RCC 7860 (cell line): ENCODE measurements around the gene TASL.
"Not testable (repeated sequence)": the region's sequence is repeated elsewhere in the genome, so short reads cannot be mapped to it uniquely, and the experiment has no call there.

Experiments used
- DNase-seq: peaks from one replicate; pipeline ENCODE4 v3.0.0-alpha.2; 2015; ENCODE audit warnings: low spot score
- FAIRE-seq: peaks from 2 replicates; lab custom pipeline; 2012; peaks lifted over from hg19 to GRCh38; lab: Jason Lieb, UNC

The TASL gene, protein sequence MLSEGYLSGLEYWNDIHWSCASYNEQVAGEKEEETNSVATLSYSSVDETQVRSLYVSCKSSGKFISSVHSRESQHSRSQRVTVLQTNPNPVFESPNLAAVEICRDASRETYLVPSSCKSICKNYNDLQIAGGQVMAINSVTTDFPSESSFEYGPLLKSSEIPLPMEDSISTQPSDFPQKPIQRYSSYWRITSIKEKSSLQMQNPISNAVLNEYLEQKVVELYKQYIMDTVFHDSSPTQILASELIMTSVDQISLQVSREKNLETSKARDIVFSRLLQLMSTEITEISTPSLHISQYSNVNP

GRCh38 chrX:30577362-30577991 is at the start of gene TASL:
Gene TASL, minus strand, starts transcription at chrX:30577766. Its CDS starts 17,411 bp downstream, at chrX:30560355.
- FAIRE-seq (no peak), DNase-seq (no peak)

- DNase-seq (no peak), FAIRE-seq (no peak)
These were observed 48.8 kb upstream of the TASL start for GRCh38 chrX:30626402-30626801.

DNA sequence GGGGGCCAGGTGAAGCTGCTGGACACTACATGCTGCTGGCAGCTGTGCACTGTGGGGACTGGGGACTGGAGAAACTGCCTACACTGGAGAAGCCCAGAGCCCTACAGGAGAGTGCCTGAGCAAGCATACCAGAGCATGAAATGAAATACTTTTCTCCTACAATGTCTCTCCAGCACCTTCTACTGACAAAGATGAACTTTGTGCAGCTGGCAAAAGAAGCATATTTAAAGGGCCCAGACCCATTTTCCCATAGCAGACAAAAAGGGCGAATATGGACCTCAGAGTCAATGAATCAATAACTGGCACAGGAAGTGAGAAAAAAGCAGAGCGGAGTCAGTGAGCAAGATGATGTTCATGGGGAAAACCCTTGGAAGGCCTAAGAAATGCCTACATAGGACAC is 44.8 kb upstream of the TASL start:
- DNase-seq: no peak
- no peak for FAIRE-seq

DNA sequence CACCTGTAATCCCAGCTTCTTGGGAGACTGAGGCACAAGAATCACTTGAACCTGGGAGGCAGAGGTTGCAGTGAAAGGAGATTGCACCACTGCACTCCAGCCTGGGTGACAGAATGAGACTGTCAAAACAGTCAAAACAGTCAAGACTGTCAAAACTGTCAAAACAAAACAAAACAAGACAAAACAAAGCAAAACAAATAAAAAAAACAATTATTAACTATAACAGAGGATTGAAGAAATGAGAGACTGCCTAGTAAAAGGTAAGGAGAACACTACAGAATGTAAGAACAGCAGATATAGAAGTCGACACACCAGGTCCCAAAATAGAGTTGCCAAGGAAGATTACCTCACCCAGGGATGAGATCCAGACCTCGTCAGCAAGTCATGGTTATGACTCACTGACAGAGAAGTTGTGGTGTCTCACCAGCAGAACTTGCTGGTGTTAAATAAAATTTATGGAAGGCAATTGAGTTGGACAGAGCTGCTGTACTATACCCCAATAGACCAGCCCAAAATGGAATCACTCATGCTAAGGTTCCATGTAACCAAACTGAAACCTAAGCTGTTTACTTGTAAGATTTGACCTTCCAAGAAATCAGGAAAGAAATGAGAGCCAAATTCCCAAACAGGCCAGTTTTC is 43.5 kb upstream of the TASL start:
- DNase-seq: peak; percentile 44
- FAIRE-seq: peak; percentile 78

GRCh38 chrX:30620125-30620524 is 42.6 kb upstream of the TASL start:
- FAIRE-seq: no peak
- no peak for DNase-seq

DNA sequence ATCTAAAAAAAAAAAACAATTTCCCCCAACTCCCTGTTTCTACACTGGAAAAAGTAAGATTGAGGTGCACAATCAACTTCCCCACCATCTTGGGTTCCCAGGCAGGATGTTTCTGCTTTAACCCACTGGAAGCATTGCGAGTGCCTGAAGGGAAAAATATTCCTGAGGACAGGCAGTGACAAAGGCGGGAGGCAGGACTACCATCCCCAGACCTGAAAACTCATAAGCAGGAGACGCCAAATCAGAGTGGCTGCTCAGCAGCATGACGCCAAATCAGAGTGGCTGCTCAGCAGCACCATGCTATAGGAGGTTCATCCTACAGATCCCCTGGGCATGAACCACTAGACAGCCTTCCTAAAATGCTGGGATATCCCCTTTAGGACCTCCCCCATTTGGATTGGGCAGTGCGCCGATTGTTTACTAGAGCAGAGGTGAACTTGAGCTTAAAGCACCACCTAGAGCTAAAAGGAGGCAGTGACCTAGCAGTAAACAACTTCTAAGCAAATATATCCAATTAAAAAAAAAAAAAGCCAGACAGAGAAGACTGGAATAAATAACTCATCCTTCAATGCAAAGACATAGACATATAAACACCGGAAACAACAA is 40.7 kb upstream of the TASL start:
- DNase-seq (no peak), FAIRE-seq (no peak)

- DNase-seq (no peak), FAIRE-seq (no peak)
These were observed 37.7 kb upstream of the TASL start for GRCh38 chrX:30615229-30615628.

DNA sequence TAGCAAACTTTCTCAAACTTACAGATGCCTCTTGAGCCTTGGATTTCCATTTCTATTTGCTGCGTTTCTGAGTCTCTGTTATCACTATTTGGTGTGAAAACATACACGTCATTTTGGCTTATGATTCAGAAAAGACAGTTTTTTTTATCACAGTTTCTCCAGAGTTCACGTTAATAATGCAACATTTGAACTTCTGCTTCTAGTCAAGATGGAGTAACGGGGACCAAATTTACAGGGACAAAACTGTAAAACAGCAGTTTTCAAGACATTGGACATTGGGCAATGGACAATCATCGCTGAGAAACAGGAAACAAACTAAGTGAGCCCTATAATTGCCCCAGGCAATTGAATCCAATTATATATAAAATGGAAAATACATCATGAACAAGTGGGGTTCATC is 36.2 kb upstream of the TASL start:
- FAIRE-seq (no peak), DNase-seq (no peak)

DNA sequence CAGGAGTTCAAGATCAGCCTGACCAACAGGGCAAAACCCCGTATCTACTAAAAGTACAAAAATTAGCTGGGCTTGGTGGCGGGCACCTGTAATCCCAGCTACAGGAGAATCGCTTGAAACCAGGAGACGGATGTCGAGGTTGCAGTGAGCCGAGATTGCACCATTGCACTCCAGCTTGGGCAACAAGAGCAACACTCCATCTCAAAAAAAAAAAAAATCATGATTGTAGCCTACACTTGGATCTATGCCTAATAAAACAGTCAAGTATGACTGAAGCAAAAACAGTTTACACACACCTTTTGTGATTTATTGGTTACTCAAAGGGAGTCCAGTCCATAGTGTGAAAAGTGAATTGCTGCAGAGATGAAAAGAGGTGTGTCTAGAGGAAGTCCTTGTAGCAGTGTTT is 34.7 kb upstream of the TASL start:
- DNase-seq: no peak
- no peak for FAIRE-seq

GRCh38 chrX:30610026-30610425 is 32.5 kb upstream of the TASL start:
- FAIRE-seq: no peak
- no peak for DNase-seq

- DNase-seq: no peak
- no peak for FAIRE-seq
These were observed 29.6 kb upstream of the TASL start for GRCh38 chrX:30607155-30607554.

- FAIRE-seq, DNase-seq: not testable (repeated sequence)
These were observed 23.0 kb upstream of the TASL start for GRCh38 chrX:30600269-30601176.

DNA sequence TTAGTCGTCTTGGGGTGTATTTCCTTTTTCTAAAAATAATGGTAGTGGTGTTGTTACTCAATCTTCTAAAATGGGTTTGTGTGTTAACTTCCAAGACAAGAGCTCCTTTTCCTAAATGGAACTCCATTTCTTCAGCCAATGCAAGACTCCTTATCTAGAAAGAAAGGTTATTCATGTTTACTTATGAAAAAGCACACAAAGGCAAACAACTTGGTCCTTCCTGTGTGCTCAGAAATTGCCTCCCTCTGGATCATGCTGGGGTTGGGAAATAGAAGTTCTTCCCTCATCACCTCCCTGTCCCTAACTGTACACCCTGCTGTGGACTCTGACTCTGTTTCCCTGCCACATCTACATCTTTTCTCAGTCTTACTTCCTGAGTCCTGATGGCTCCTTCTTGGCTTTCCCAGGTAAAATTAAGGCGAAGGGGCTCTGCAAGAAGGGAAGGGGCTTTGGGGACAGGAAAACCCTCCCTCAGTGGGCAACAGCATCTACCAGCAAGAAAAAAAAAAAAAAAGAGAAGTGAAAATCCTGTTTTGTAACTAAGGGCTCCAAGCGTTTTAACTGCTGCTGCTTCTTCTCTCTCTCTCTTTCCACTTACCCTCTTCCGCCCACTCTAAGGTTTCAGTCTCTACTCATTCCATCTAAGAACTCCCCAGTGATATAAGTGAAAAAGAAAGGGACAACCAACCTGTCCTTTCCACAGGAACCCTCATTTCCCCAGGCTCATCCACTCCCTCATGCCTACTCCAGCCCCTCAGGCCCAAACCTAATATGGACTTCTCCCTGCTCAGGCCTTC is 19.8 kb upstream of the TASL start:
- DNase-seq: no peak

GRCh38 chrX:30593440-30594200 is 16.1 kb upstream of the TASL start:
- FAIRE-seq (no peak), DNase-seq (no peak)

More for the DNA sequence above, 19.8 kb upstream of the TASL start:
- FAIRE-seq: no peak

DNA sequence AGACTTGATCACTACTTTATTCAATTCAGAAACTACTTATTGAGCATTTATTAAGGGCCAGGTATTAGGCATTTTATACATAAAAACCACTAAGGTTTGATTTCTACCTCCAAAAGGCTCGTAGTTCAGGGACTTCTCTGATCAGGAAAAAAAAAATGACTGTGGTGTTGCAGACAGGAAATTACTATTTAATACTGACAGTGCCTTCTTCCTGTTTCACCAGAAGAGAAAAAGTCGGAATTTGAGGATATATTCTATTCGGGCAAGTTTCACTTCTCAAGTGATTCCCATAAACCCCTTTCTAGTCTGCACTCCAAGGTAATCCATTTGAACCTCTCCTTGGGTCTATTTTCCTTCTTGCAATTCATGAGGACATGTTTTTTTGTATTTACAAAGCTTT is 15.3 kb upstream of the TASL start:
- no peak for DNase-seq
- no peak for FAIRE-seq

GRCh38 chrX:30590368-30590767 is 12.8 kb upstream of the TASL start:
- DNase-seq (no peak), FAIRE-seq (no peak)

DNA sequence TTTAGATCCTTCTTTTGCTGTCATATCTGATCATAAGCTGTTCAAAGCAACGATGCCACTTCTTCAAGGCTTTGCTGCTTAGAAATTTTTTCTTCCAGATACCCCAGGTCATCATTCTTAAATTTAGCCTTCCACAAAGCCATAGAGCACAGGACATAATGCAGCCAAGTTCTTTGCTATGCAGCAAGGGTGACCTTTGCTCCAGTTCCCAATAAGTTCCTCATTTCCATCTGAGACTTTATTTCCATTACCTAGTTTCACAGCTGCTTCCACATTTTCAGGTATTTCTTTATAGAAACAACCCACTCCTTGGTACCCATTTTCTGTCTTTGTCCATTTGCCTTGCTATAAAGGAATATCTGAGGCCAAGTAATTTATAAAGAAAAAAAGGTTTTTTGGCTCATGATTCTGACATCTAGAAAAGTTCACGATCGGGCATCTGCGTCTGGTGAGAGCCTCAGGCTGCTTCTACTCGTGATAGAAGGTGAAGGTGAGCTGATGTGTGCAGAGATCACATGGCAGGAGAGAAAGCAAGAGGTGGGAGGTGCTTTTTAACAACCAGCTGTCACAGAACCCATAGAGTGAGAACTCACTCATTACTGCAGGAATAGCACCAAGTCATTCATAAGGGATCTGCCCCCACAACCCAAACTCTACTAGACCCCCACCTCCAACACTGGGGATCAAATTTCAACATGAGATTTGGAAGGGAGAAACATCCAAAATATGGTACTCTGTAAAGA is 11.8 kb upstream of the TASL start:
- FAIRE-seq: no peak
- DNase-seq: no peak

GRCh38 chrX:30586516-30586915 is 8.9 kb upstream of the TASL start:
- no peak for FAIRE-seq
- DNase-seq: no peak
